ACHN (cell line): ENCODE measurements around the gene HEXIM2.
"Not testable (repeated sequence)": the region's sequence is repeated elsewhere in the genome, so short reads cannot be mapped to it uniquely, and the experiment has no call there.

Source experiments
- DNase-seq: peaks from one replicate; pipeline ENCODE4 v3.0.0-alpha.2; 2015
- in situ Hi-C: cut with HindIII; loops from 2 replicates; pipeline ENCODE4 v1.10.0; 2017; ENCODE audit warnings: low sequenced_read_pairs, low pct_ligation_motif_present, low pct_unique_long_range_greater_than_20kb

Gene HEXIM2

DNA sequence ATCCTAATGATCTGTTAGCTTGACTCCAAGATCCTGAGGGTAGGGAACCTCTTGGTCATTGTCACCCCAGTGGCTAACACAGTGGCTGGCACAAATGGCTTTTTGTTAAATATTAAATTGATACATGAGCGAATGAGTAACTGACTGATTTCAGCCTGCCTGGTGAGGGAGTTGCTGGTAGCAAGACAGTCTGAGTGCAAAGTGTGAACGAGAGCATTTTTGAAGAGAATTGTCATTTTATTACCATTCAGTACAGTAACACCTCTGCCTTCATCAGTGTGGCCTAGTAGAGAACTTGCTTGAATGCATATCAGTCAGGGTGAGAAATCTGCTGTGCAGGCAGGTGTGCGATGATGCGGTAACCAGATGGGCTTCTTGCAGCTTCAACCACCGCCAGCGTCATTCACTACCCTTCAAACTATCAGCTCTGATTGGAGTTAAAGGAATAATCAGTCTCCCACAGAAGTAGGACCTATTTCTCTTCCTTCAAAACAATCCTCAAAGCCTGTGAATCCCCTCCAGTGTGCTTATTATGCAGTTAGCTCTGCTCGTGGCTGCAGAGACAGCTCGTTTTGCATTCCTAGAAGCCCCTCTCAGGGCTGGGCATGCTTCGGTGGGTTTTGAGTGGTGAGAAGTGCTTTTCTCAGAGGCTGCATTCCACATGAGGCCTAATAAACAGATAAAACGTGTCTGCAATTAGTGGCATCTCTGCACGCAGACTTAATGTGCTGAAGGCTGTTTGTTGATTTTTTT is 29.0 kb downstream of the HEXIM2 start:
- DNase-seq: peak; percentile 56
- in situ Hi-C loops: no loop called here

DNA sequence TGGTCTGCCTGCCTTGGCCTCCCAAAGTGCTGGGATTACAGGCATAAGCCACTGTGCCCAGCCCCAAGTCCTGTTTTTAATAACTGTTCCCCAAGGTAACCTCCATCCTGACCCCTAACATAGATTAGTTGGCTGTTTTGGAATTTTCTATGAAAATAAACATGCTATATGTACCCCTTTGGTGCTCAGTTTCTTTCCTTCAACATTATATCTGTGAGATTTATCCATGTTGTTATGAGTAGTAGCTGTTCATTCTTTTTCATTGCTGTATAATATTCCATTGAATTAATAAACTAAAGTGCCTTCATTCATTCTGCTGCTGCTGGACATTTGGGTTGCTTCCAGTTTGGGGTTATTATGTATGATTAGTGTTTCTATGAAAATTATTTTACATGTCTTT is 33.7 kb downstream of the HEXIM2 start:
- in situ Hi-C loops: no loop called here
- no peak for DNase-seq

DNA sequence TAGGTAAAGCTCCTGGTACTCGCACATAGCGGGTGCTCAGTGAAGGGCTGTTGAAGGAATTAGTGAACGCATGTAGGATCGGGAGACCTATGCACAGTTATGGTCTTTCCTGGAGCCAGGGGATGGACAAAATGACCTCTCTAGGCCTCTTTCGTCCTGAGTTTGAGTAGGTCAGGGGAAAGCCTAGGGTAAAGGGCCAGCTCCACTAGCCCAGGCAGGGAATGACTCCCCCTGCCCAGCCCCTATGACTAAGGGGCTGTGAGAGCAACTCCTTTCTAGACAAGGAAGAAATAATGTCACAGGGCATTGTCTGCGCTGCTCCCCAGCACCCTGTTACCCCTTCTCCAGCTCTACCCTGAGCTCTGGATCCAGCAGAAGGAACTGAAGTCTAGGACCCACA is 35.4 kb downstream of the HEXIM2 start:
- in situ Hi-C loops: no loop called here
- DNase-seq: no peak

DNA sequence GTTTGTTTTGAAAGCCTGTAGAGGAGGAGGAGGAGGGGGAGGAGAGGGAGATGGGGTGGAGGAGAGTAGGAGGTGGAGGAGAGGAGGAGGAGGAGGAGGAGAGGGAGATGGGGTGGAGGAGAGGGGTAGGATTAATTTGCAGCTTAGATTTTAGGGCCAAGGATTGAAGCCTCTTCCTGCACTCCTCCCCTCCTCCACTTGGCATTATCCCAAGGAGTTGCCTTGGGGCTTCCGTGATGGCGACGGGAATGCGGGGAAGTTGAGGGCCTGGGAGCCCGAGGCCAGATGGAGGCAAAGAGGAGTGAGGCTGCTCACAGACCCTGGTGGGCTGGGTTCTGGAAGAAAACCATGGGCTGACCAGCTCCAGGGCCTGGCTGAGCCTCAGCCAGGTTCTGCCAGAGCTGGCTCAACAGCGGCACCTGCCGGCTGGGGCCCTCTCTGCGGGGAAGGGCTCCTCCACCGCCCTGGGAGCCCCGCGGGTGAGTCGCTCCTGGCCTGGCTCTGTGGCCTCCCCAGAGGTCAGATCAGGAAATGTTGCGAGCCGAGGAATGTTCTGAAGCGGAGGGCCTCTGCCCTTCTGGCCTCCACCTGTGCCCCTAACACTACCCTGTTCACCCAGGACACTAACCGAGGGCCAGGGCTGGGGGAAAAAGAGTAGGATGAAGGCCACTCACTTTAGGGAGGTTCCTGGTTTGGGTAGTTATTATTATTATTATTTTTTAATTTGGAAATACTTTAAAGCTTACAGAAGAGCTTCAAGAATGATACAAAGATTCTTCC is 36.1 kb downstream of the HEXIM2 start:
- peak; percentile 96 for DNase-seq
- in situ Hi-C loops: no loop called here

DNA sequence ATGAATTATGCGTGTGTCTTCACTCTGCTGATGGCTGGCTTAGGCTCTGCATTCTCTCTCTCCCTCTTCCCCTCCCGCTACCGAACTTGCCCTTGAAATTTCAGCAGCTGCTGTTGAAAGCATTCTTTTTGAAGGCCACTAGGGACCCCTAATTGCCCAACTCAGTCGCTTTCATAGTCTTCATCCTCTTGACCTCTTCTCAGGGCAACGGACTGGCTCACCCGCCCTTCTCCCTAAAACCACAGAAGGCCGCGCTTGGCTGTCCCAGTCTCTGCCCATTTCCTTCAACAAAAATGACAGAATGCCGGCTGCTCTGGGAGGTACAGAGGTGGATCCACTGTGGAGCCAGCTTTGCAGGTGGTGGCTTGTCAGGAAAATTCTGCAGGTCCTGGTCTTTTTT is 39.0 kb downstream of the HEXIM2 start:
- in situ Hi-C loops: no loop called here
- DNase-seq: no peak

DNA sequence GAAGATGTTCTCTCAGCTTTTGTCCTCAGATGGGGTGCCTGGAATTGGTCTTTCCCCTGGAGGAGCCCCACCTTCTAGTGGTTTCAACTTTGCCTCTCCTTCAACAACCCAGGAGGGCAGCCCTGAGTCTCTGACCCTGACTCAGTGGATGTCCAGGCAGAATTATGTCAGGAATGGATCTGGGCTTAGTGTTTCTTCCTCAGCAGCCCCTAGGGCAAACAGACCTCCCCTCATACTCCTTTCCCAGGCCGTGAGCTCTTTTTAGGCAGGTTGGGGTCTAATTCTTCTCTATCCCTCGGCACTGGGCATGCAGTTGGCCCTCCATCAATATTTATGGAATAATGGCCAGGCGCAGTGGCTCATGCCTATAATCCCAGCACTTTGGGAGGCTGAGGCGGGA is 39.8 kb downstream of the HEXIM2 start:
- no peak for DNase-seq
- in situ Hi-C loops: no loop called here

DNA sequence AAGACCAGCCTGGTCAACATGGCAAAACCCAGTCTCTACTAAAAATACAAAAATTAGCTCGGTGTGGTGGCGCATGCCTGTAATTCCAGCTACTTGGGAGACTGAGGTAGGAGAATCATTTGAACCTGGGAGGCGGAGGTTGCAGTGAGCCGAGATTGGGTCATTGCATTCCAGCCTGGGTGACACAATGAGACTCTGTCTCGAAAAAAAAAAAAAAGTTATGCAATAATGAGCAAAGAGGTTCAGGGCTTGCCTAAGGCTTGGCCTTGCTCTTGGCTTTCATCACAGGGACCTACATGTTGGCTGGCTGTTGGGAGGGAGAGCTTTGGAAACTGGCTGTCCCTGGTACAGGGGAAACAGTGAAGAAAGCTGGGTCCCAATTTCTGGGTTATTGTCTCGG is 40.2 kb downstream of the HEXIM2 start:
- DNase-seq, in situ Hi-C loops: not testable (repeated sequence)

DNA sequence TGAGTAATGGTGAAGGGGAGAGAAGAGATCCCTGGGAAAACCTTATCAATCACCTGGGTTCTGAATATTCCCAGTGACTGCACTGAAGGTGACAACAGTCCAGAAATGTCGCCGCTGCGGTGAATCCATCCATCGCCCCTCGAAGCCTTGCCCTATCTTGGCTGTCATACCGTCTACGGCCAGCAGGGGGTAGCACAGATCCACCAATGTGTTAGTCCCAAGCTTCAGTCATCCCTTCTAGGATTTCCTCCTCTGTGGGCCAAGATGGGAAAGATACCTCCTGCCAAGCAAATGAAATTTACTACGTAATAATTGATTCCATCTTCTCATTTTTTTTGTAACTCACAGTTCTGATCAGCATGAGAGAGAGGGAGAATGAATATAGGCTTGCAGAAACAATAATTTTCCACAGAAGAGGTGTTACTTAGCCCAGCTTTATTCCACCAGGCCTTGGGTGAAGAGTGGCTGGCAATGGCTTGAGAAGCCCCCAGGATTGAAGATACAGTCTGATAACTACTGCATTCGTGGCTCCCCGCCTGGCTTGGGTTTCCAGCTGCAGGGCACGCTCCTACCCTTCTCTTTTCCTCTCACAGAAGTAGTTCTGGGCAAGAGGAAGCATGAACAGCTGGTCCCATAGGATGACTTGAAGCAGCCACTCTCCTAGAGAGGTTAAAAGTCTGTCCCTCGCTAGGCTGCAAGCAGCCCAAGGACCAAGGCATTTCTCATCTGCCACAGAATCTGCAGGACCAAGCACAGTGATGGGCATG is 57.4 kb downstream of the HEXIM2 start:
- in situ Hi-C loops: no loop called here
- peak; percentile 84 for DNase-seq
